Fibroblast of lung (primary cell): ENCODE measurements around the gene TARBP1. TPM values are rescaled to one million over a fixed set of nuclear protein-coding genes. Genes with fewer than 3 reads are reported as not detected.

Experiments used
- DNase-seq, 2 donors: peaks; one replicate each; pipeline versions ENCODE4 v3.0.0 to v3.0.0-alpha.2; 2010; ENCODE audit warnings: low read depth in 2 of 2
- H2AFZ ChIP-seq: 2 replicates; pipeline ENCODE4 v1.5.1; 2012; ENCODE audit warnings: low read length, control low read depth, inconsistent platforms
- H3K27ac ChIP-seq: 2 replicates; pipeline ENCODE4 v1.5.1; 2011; ENCODE audit warnings: low read length, control low read depth; ENCODE audit not compliant: insufficient read depth
- H3K27me3 ChIP-seq: 2 replicates; pipeline ENCODE4 v1.5.1; 2011; ENCODE audit warnings: mild to moderate bottlenecking, low read length; ENCODE audit not compliant: control insufficient read depth, insufficient read depth
- H3K36me3 ChIP-seq: 2 replicates; pipeline ENCODE4 v1.5.1; 2011; ENCODE audit warnings: low read length; ENCODE audit not compliant: control insufficient read depth, insufficient read depth
- H3K4me1 ChIP-seq: 2 replicates; pipeline ENCODE4 v1.5.1; 2011; ENCODE audit warnings: low read length; ENCODE audit not compliant: control insufficient read depth, insufficient read depth; ENCODE audit errors: extremely low read depth
- H3K4me2 ChIP-seq: 2 replicates; pipeline ENCODE4 v1.5.1; 2011; ENCODE audit warnings: low read length, control low read depth; ENCODE audit not compliant: insufficient read depth; ENCODE audit errors: extremely low read depth
- H3K4me3 ChIP-seq, 4 experiments: fragments of 200-600 bp in 1 of 4; sonication (generic) in 1 of 4; replicated peaks in 1 of 4; 2 replicates each; pipeline ENCODE4 v1.5.1; 2011 to 2016; ENCODE audit warnings: low read length in 4 of 4, low read depth in 3 of 4, mild to moderate bottlenecking in 3 of 4, control low read depth in 2 of 4, inconsistent platforms in 1 of 4, mixed read lengths in 1 of 4; ENCODE audit not compliant: insufficient read depth in 1 of 4; ENCODE audit errors: control extremely low read depth in 1 of 4
- H3K79me2 ChIP-seq: 2 replicates; pipeline ENCODE4 v1.5.1; 2012; ENCODE audit warnings: mild to moderate bottlenecking, low read length, inconsistent platforms; ENCODE audit not compliant: control insufficient read depth, insufficient read depth
- H3K9ac ChIP-seq: 2 replicates; pipeline ENCODE4 v1.5.1; 2011; ENCODE audit warnings: mild to moderate bottlenecking, low read length, control low read depth; ENCODE audit not compliant: insufficient read depth
- H3K9me3 ChIP-seq: 2 replicates; pipeline ENCODE4 v1.5.1; 2012; ENCODE audit warnings: low read depth, low read length; ENCODE audit not compliant: control insufficient read depth, insufficient read depth
- H4K20me1 ChIP-seq: 2 replicates; pipeline ENCODE4 v1.5.1; 2011; ENCODE audit warnings: low read length; ENCODE audit not compliant: control insufficient read depth, insufficient read depth; ENCODE audit errors: extremely low read depth
- CTCF ChIP-seq, 2 donors: IDR thresholded peaks in 1 of 2; conservative IDR thresholded peaks in 1 of 2; 1 replicate in 1 of 2; 2 replicates in 1 of 2; pipeline ENCODE4 v1.5.1; 2011 to 2012; ENCODE audit warnings: low read length in 2 of 2, control low read depth in 1 of 2, inconsistent platforms in 1 of 2, low read depth in 1 of 2, mild to moderate bottlenecking in 1 of 2
- EZH2 ChIP-seq: IDR thresholded peaks from 2 replicates; pipeline ENCODE4 v1.5.1; 2012; ENCODE audit warnings: low read length, control low read depth, mild to moderate bottlenecking; ENCODE audit errors: missing control alignments
- polyA plus RNA-seq, 2 donors: library from polyadenylated mRNA; depleted of rRNA in 1 of 2; stranded (reverse) in 1 of 2; unstranded in 1 of 2; fragments of >200 nt; gene quantifications; 2 replicates each; pipeline ENCODE4 v1.2.1, GENCODE V29; 2011 to 2012; ENCODE audit warnings: missing spikeins in 1 of 2
- total RNA-seq: library from RNA; depleted of rRNA; stranded (reverse); fragments of >200 nt; gene quantifications from 2 replicates; pipeline ENCODE4 v1.2.1, GENCODE V29; 2014

TARBP1 gene
- total and polyA plus RNA-seq, 2 donors (not counting 1 experiment from before 2014, with no cell fraction given), result 11.6 to 20.6 TPM

- Histone ChIP-seq H4K20me1 (no peaks in the 10 kb centered on the region), H3K4me3 (no peak overlapping the region), H3K79me2 (no peaks in the 10 kb centered on the region), H3K36me3 (no peaks in the 10 kb centered on the region), H2AFZ (no peak overlapping the region), H3K4me2 (no peak overlapping the region), H3K9me3 (no peaks in the 10 kb centered on the region), H3K4me1 (no peaks in the 10 kb centered on the region), H3K27me3 (no peaks in the 10 kb centered on the region), H3K27ac (no peak overlapping the region), H3K9ac (no peak overlapping the region)
- DNase-seq, result no peak
- no peak for TF ChIP-seq CTCF (conservative IDR thresholded peaks at IDR 0.05 in 1 of 2, IDR thresholded peaks at IDR 0.05 in 1 of 2; ENCODE audit: low read depth in 1 of 2, low read length in 2 of 2)
- TF ChIP-seq EZH2, result no peak
Observed at GRCh38 chr1:234406871-234407270, 72.1 kb downstream of the TARBP1 start.

GRCh38 chr1:234405676-234406075, 73.3 kb downstream of the TARBP1 start:
- no peak overlapping the region for H3K9ac ChIP-seq
- H3K79me2 ChIP-seq, result no peaks in the 10 kb centered on the region
- no peak overlapping the region for H3K4me2 ChIP-seq
- no peaks in the 10 kb centered on the region for H4K20me1 ChIP-seq
- H3K4me1 ChIP-seq, result no peaks in the 10 kb centered on the region
- H3K9me3 ChIP-seq, result no peaks in the 10 kb centered on the region
- H3K27ac ChIP-seq, result no peak overlapping the region
- no peak for DNase-seq
- H3K36me3 ChIP-seq, result no peaks in the 10 kb centered on the region
- H3K27me3 ChIP-seq, result no peaks in the 10 kb centered on the region
- TF ChIP-seq CTCF (conservative IDR thresholded peaks at IDR 0.05 in 1 of 2, IDR thresholded peaks at IDR 0.05 in 1 of 2; ENCODE audit: low read depth in 1 of 2, low read length in 2 of 2) (no peak), EZH2 (no peak)
- H3K4me3 ChIP-seq, result no peak overlapping the region
- H2AFZ ChIP-seq, result no peak overlapping the region

GRCh38 chr1:234402939-234403338, 76.0 kb downstream of the TARBP1 start:
- no peak overlapping the region for H3K9ac ChIP-seq
- DNase-seq, result no peak
- H3K27ac ChIP-seq, result no peak overlapping the region
- H3K4me1 ChIP-seq, result no peaks in the 10 kb centered on the region
- no peaks in the 10 kb centered on the region for H3K27me3 ChIP-seq
- H4K20me1 ChIP-seq, result no peaks in the 10 kb centered on the region
- no peaks in the 10 kb centered on the region for H3K9me3 ChIP-seq
- H2AFZ ChIP-seq, result no peak overlapping the region
- no peak for TF ChIP-seq EZH2
- no peak for TF ChIP-seq CTCF (conservative IDR thresholded peaks at IDR 0.05 in 1 of 2, IDR thresholded peaks at IDR 0.05 in 1 of 2; ENCODE audit: low read depth in 1 of 2, low read length in 2 of 2)
- H3K4me3 ChIP-seq, result no peak overlapping the region
- H3K4me2 ChIP-seq, result no peak overlapping the region
- no peaks in the 10 kb centered on the region for H3K36me3 ChIP-seq
- H3K79me2 ChIP-seq, result no peaks in the 10 kb centered on the region
